Fibroblast of villous mesenchyme (primary cell): ENCODE results near the gene ACTR1B. TPM values are rescaled to one million over a fixed set of nuclear protein-coding genes. Genes with fewer than 3 reads are reported as not detected.

Experiments
- small RNA-seq: library from RNA; depleted of rRNA; stranded (forward); fragments of <200 nt; gene quantifications from one replicate; pipeline ENCODE3, GENCODE V24; 2012
- total RNA-seq: library from RNA; depleted of rRNA; stranded (reverse); fragments of >200 nt; gene quantifications from 2 replicates; pipeline ENCODE4 v1.2.3, GENCODE V29; 2012

Gene ACTR1B
- total RNA-seq, 1 donor = 70.4 TPM

Small RNAs within 50 kb of the gene (small RNA-seq; reads per million reads assigned to genes)
- gene RNU4-8P = not detected

Other genes with a start within 250 kb of the ACTR1B start
- gene ANKRD36B, start 74.2 kb downstream of the ACTR1B start, total RNA-seq = 20.3 and 40.2 TPM in 2 replicates
- gene COX5B, start 18.0 kb downstream of the ACTR1B start, total RNA-seq = 270 and 304 TPM in 2 replicates
- gene C2orf92, start 5.7 kb upstream of the ACTR1B start, total RNA-seq = 2.6 and 6.0 TPM in 2 replicates
- not detected in 2 replicates for gene ZAP70, start 49.5 kb upstream of the ACTR1B start, total RNA-seq